GM12878 (cell line): ENCODE data around the gene ANAPC16.

ENCODE experiments used
- ATF3 ChIP-seq: IDR thresholded peaks from 2 replicates; pipeline ENCODE4 v1.6.1; 2011; ENCODE audit warnings: low read depth, mild to moderate bottlenecking, low read length, moderate library complexity, borderline replicate concordance; ENCODE audit errors: extremely low read depth
- CEBPB ChIP-seq, 2 experiments: fragments of 150-350 bp in 1 of 2; IDR thresholded peaks; 2 replicates each; pipeline ENCODE4 v1.6.1; 2012 to 2014; ENCODE audit warnings: low read depth in 2 of 2, low read length in 2 of 2, borderline replicate concordance in 1 of 2, inconsistent platforms in 1 of 2
- CTCF ChIP-seq, 3 experiments: IDR thresholded peaks in 2 of 3; conservative IDR thresholded peaks in 1 of 3; 2 replicates each; pipeline ENCODE4 v1.5.1; 2011; ENCODE audit warnings: low read depth in 3 of 3, low read length in 3 of 3, mild to moderate bottlenecking in 3 of 3, control low read depth in 2 of 3, moderate library complexity in 2 of 3, inconsistent platforms in 1 of 3, mixed read lengths in 1 of 3; ENCODE audit not compliant: control insufficient read depth in 2 of 3, insufficient read depth in 1 of 3; ENCODE audit errors: extremely low read depth in 1 of 3
- DPF2 ChIP-seq: fragments of 450-650 bp; IDR thresholded peaks from 2 replicates; pipeline ENCODE4 v1.6.1; 2017; ENCODE audit warnings: mild to moderate bottlenecking
- E2F4 ChIP-seq: IDR thresholded peaks from 2 replicates; pipeline ENCODE4 v1.6.1; 2012; ENCODE audit warnings: low read depth, low read length, improper control_type of control experiment
- EED ChIP-seq: sonication (generic); IDR thresholded peaks from 2 replicates; pipeline ENCODE4 v1.6.1; 2016; ENCODE audit warnings: antibody characterized with exemption, low read depth
- EZH2 ChIP-seq: IDR thresholded peaks from 2 replicates; pipeline ENCODE4 v1.6.1; 2012; ENCODE audit warnings: low read depth, mild to moderate bottlenecking, control low read depth, inconsistent platforms, low read length, borderline replicate concordance; ENCODE audit not compliant: control insufficient read depth
- FOS ChIP-seq: IDR thresholded peaks from 3 replicates; pipeline ENCODE4 v1.6.1; 2011; ENCODE audit warnings: borderline replicate concordance; ENCODE audit not compliant: insufficient read length; ENCODE audit errors: extremely low read depth
- LARP7 ChIP-seq: fragments of 450-650 bp; IDR thresholded peaks from 2 replicates; pipeline ENCODE4 v1.6.1; 2017; ENCODE audit warnings: mild to moderate bottlenecking
- POLR2A ChIP-seq: IDR thresholded peaks from 2 replicates; pipeline ENCODE4 v1.6.1; 2011; ENCODE audit warnings: low read depth, mild to moderate bottlenecking, low read length
- RAD21 ChIP-seq: IDR thresholded peaks from 2 replicates; pipeline ENCODE4 v1.6.1; 2011; ENCODE audit warnings: mild to moderate bottlenecking, low read depth, low read length, moderate library complexity; ENCODE audit not compliant: insufficient read depth
- REST ChIP-seq: IDR thresholded peaks from 2 replicates; pipeline ENCODE4 v1.6.1; 2012; ENCODE audit warnings: mild to moderate bottlenecking, low read depth, low read length
- SUZ12 ChIP-seq: fragments of 200-600 bp; sonication (generic); IDR thresholded peaks from one replicate; pipeline ENCODE4 v1.6.1; 2018; ENCODE audit warnings: antibody characterized with exemption, mild to moderate bottlenecking; ENCODE audit not compliant: unreplicated experiment
- ZNF217 ChIP-seq: fragments of 450-650 bp; IDR thresholded peaks from 2 replicates; pipeline ENCODE4 v1.6.1; 2017; ENCODE audit warnings: antibody characterized with exemption, mild to moderate bottlenecking

- TF ChIP-seq POLR2A = no peak
- no peak for TF ChIP-seq CTCF (IDR thresholded peaks at IDR 0.05 in 2 of 3, conservative IDR thresholded peaks at IDR 0.05 in 1 of 3; ENCODE audit: control insufficient read depth in 2 of 3, extremely low read depth in 1 of 3, insufficient read depth in 1 of 3, low read depth in 3 of 3, low read length in 3 of 3)
- TF ChIP-seq DPF2 = no peak
- TF ChIP-seq ZNF217 = no peak
- no peak for TF ChIP-seq FOS
- no peak for TF ChIP-seq REST
- no peak for TF ChIP-seq RAD21
- no peak for TF ChIP-seq EZH2
- no peak for TF ChIP-seq EED
- no peak for TF ChIP-seq E2F4
- TF ChIP-seq SUZ12 = no peak
- no peak for TF ChIP-seq LARP7
- TF ChIP-seq CEBPB (IDR thresholded peaks at IDR 0.05; ENCODE audit: borderline replicate concordance in 1 of 2, low read depth in 2 of 2, low read length in 2 of 2) = no peak
- no peak for TF ChIP-seq ATF3
These were observed 45.5 kb upstream of the ANAPC16 start for GRCh38 chr10:72170263-72170662.
